ENCODE results near the gene SLC7A11.

- TF ChIP-seq EZH2 (IDR thresholded peaks at IDR 0.05; ENCODE audit: borderline replicate concordance, low read depth, low read length, poor library complexity, severe bottlenecking): no peak
- no peak for TF ChIP-seq CTCF (conservative IDR thresholded peaks at IDR 0.05; ENCODE audit: low read depth, low read length)
These were observed 50.0 kb downstream of the SLC7A11 start for GRCh38 chr4:138192113-138192512.

Data from A673 (cell line).